Measurements from ENCODE around the gene HLA-DPA1. TPM values are rescaled to one million over a fixed set of nuclear protein-coding genes. Genes with fewer than 3 reads are reported as not detected.

The HLA-DPA1 gene
- total and polyA plus RNA-seq, 2 experiments from 2014 or later: 2.6 to 4.7 TPM

DNA sequence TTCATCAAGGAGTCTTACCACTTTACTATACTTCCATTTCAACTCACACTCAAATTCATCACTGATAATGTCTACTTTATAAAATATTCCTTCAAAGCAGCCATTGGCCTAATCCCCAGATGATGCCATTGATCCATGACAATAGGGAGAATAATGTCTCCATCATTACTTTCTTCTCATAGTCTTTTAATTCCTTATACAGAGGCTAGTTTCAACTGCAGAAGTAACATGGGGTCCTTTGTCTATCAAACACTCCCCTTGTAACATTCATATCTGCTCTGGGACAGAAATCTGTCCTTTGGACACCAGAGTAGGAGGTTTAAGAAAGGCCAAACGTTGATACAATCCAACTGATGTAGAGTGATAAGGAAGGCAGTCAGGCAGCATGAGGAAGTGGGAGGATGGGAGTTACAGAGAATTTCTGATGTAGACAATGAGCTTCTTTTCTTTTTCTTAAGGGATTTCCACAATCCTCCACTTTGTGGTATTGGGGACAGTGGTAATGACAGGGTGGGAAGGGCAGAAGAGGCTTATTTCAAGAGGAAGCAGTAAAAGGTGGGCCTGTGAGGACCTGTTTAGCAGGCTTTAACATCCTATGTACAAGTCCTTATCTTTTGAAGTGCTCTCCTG is 45.1 kb downstream of the HLA-DPA1 start:
- no peaks in the 10 kb centered on the region for H3K79me2 ChIP-seq
- H3K4me3 ChIP-seq: no peak overlapping the region
- H3K4me2 ChIP-seq: no peak overlapping the region
- no peaks in the 10 kb centered on the region for H3K4me1 ChIP-seq (ENCODE audit: insufficient read depth)
- no peak overlapping the region for H3K27ac ChIP-seq
- H3K9me3 ChIP-seq (ENCODE audit: low read depth): no peaks in the 10 kb centered on the region
- peaks cover 3% of the 10 kb centered on the region for H3K27me3 ChIP-seq
- TF ChIP-seq, protein P1, sequence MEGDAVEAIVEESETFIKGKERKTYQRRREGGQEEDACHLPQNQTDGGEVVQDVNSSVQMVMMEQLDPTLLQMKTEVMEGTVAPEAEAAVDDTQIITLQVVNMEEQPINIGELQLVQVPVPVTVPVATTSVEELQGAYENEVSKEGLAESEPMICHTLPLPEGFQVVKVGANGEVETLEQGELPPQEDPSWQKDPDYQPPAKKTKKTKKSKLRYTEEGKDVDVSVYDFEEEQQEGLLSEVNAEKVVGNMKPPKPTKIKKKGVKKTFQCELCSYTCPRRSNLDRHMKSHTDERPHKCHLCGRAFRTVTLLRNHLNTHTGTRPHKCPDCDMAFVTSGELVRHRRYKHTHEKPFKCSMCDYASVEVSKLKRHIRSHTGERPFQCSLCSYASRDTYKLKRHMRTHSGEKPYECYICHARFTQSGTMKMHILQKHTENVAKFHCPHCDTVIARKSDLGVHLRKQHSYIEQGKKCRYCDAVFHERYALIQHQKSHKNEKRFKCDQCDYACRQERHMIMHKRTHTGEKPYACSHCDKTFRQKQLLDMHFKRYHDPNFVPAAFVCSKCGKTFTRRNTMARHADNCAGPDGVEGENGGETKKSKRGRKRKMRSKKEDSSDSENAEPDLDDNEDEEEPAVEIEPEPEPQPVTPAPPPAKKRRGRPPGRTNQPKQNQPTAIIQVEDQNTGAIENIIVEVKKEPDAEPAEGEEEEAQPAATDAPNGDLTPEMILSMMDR (IDR thresholded peaks at IDR 0.05; ENCODE audit: poor library complexity): no peak
- TF ChIP-seq EZH2phosphoT487 (IDR thresholded peaks at IDR 0.05; ENCODE audit: low read depth, severe bottlenecking, unreplicated experiment): no peak
- TF ChIP-seq EZH2 (IDR thresholded peaks at IDR 0.05; ENCODE audit: borderline replicate concordance): no peak
- no peaks in the 10 kb centered on the region for H4K20me1 ChIP-seq (ENCODE audit: insufficient read depth, poor library complexity, severe bottlenecking)
- no peak for DNase-seq (ENCODE audit: low spot score)
- H3K36me3 ChIP-seq (replicated peaks; ENCODE audit: insufficient read depth, low read depth): no peaks in the 10 kb centered on the region
- no peaks in the 10 kb centered on the region for H3K9me2 ChIP-seq (replicated peaks; ENCODE audit: insufficient read depth)
- H2AFZ ChIP-seq: no peak overlapping the region
- 4% methylated on average over 1 of the region's 1 CpG for WGBS (ENCODE audit: low lambda C conversion rate, missing lambda C conversion rate)

DNA sequence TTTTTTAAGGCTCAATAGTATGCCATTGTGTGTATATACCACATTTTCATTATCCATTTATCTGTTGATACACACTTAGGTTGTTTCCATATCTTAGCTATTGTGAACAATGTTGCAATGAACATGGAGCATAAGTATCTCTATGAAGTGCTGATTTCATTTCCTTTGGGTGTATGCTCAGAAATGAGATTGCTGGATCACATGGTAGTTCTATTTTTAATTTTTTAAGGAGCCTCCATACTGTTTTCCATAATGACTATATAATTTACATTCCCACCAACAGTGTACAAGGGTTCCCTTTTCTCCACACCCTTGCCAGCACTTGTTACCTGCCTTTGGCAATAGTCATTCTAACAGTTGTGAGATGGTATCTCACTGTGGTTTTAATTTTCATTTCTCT is 48.9 kb downstream of the HLA-DPA1 start:
- H3K27ac ChIP-seq: no peak overlapping the region
- no peaks in the 10 kb centered on the region for H3K9me2 ChIP-seq (replicated peaks; ENCODE audit: insufficient read depth)
- no peaks in the 10 kb centered on the region for H3K36me3 ChIP-seq (replicated peaks; ENCODE audit: insufficient read depth, low read depth)
- no peaks in the 10 kb centered on the region for H3K27me3 ChIP-seq
- DNase-seq (ENCODE audit: low spot score): no peak
- H3K4me1 ChIP-seq (ENCODE audit: insufficient read depth): peaks cover 3% of the 10 kb centered on the region
- no peaks in the 10 kb centered on the region for H3K79me2 ChIP-seq
- no peaks in the 10 kb centered on the region for H4K20me1 ChIP-seq (ENCODE audit: insufficient read depth, poor library complexity, severe bottlenecking)
- H2AFZ ChIP-seq: no peak overlapping the region
- H3K4me3 ChIP-seq: no peak overlapping the region
- H3K9me3 ChIP-seq (ENCODE audit: low read depth): no peaks in the 10 kb centered on the region
- TF ChIP-seq EZH2 (IDR thresholded peaks at IDR 0.05; ENCODE audit: borderline replicate concordance) (no peak), EZH2phosphoT487 (IDR thresholded peaks at IDR 0.05; ENCODE audit: low read depth, severe bottlenecking, unreplicated experiment) (no peak)
- TF ChIP-seq, protein P1 (IDR thresholded peaks at IDR 0.05; ENCODE audit: poor library complexity): no peak
- no peak overlapping the region for H3K4me2 ChIP-seq

DNA sequence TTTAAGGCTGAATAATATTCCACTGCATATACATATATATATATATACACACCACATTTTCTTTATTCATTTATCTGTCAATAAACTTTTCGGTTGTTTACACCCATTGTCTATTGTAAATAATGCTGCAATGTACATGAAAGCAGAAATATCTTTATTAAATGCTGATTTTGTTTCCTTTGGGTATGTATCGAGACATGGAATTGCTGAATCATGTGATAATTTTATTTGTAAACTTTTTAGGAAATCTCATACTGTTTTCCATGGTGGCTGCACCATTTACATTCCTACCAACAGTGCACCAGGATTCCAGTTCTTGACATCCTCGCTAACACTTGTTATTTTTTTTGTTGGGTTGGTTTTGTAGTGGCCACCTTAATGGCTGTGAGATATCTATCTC is 49.9 kb downstream of the HLA-DPA1 start:
- H3K4me2 ChIP-seq: no peak overlapping the region
- H4K20me1 ChIP-seq (ENCODE audit: insufficient read depth, poor library complexity, severe bottlenecking): no peaks in the 10 kb centered on the region
- peaks cover 10% of the 10 kb centered on the region for H3K4me1 ChIP-seq (ENCODE audit: insufficient read depth)
- H3K9me2 ChIP-seq (replicated peaks; ENCODE audit: insufficient read depth): no peaks in the 10 kb centered on the region
- H3K9me3 ChIP-seq (ENCODE audit: low read depth): no peaks in the 10 kb centered on the region
- TF ChIP-seq, protein P1 (IDR thresholded peaks at IDR 0.05; ENCODE audit: poor library complexity): no peak
- TF ChIP-seq EZH2 (IDR thresholded peaks at IDR 0.05; ENCODE audit: borderline replicate concordance) (no peak), EZH2phosphoT487 (IDR thresholded peaks at IDR 0.05; ENCODE audit: low read depth, severe bottlenecking, unreplicated experiment) (no peak)
- H2AFZ ChIP-seq: no peak overlapping the region
- H3K27me3 ChIP-seq: no peaks in the 10 kb centered on the region
- H3K4me3 ChIP-seq: no peak overlapping the region
- no peak for DNase-seq (ENCODE audit: low spot score)
- H3K79me2 ChIP-seq: no peaks in the 10 kb centered on the region
- no peak overlapping the region for H3K27ac ChIP-seq
- WGBS (ENCODE audit: low lambda C conversion rate, missing lambda C conversion rate): 62% methylated on average over 3 of the region's 3 CpGs
- H3K36me3 ChIP-seq (replicated peaks; ENCODE audit: insufficient read depth, low read depth): no peaks in the 10 kb centered on the region
